ENCODE data around the gene TLE4. TPM values are rescaled to one million over a fixed set of nuclear protein-coding genes. Genes with fewer than 3 reads are reported as not detected.

Gene TLE4
- total RNA-seq, 2 donors from 2014 or later = 17.9 to 54.7 TPM

- whole genome bisulfite sequencing, 2 donors = 95 to 97% methylated on average over 12 to 13 of the region's 13 CpGs
- DNase-seq (no peak), ATAC-seq (no peak)
- Histone ChIP-seq H3K27me3 (no peaks in the 10 kb centered on the region), H3K27ac (no peak overlapping the region), H3K4me1 (no peaks in the 10 kb centered on the region), H3K36me3 (replicated peaks in 1 of 2; ENCODE audit: insufficient read depth in 1 of 2, low read depth in 2 of 2) (peaks cover 0 to 10% of the 10 kb centered on the region in 2 donors), H3K9me3 (no peaks in the 10 kb centered on the region), H3K4me3 (no peak overlapping the region)
- TF ChIP-seq POLR2A (IDR thresholded peaks at IDR 0.05) = no peak
- TF ChIP-seq CTCF (IDR thresholded peaks at IDR 0.05) = no peak
- intact Hi-C loops (cut with DNase I) = no loop called here
Measured at GRCh38 chr9:79708541-79708940, 136.8 kb downstream of the TLE4 start.

GRCh38 chr9:79709743-79710674, 138.2 kb downstream of the TLE4 start:
- peaks cover 0 to 7% of the 10 kb centered on the region in 2 donors for H3K36me3 ChIP-seq (replicated peaks in 1 of 2; ENCODE audit: insufficient read depth in 1 of 2, low read depth in 2 of 2)
- intact Hi-C loops (cut with DNase I) = no loop called here
- H3K27me3 ChIP-seq = no peaks in the 10 kb centered on the region
- H3K27ac ChIP-seq = no peak overlapping the region
- no peaks in the 10 kb centered on the region for H3K4me1 ChIP-seq
- TF ChIP-seq POLR2A (IDR thresholded peaks at IDR 0.05) = no peak
- no peak for TF ChIP-seq CTCF (IDR thresholded peaks at IDR 0.05)
- WGBS, 2 donors = 94 to 95% methylated on average over 7 of the region's 7 CpGs
- no peak overlapping the region for H3K4me3 ChIP-seq
- ATAC-seq (no peak), DNase-seq (no peak)
- H3K9me3 ChIP-seq = no peaks in the 10 kb centered on the region

- intact Hi-C loops (cut with DNase I) = no loop called here
- no peaks in the 10 kb centered on the region for H3K9me3 ChIP-seq
- no peaks in the 10 kb centered on the region for H3K4me1 ChIP-seq
- H3K36me3 ChIP-seq (replicated peaks in 1 of 2; ENCODE audit: insufficient read depth in 1 of 2, low read depth in 2 of 2) = peaks cover 0 to 5% of the 10 kb centered on the region in 2 donors
- H3K27me3 ChIP-seq = no peaks in the 10 kb centered on the region
- DNase-seq (no peak), ATAC-seq (no peak)
- TF ChIP-seq POLR2A (IDR thresholded peaks at IDR 0.05) (no peak), CTCF (IDR thresholded peaks at IDR 0.05) (no peak)
- H3K27ac ChIP-seq = no peak overlapping the region
- no peak overlapping the region for H3K4me3 ChIP-seq
Measured at GRCh38 chr9:79711874-79712273, 140.1 kb downstream of the TLE4 start.

- Histone ChIP-seq H3K36me3 (replicated peaks in 1 of 2; ENCODE audit: insufficient read depth in 1 of 2, low read depth in 2 of 2) (peaks cover 0 to 17% of the 10 kb centered on the region in 2 donors), H3K4me1 (no peaks in the 10 kb centered on the region), H3K4me3 (no peak overlapping the region), H3K9me3 (no peaks in the 10 kb centered on the region), H3K27me3 (no peaks in the 10 kb centered on the region), H3K27ac (no peak overlapping the region)
- TF ChIP-seq CTCF (IDR thresholded peaks at IDR 0.05) (no peak), POLR2A (IDR thresholded peaks at IDR 0.05) (no peak)
- intact Hi-C loops (cut with DNase I) = no loop called here
- ATAC-seq (no peak), DNase-seq (no peak)
- 89 to 100% methylated on average over 2 of the region's 2 CpGs for WGBS, 2 donors
Measured at GRCh38 chr9:79719021-79719420, 147.3 kb downstream of the TLE4 start.

GRCh38 chr9:79719989-79720388, 148.2 kb downstream of the TLE4 start:
- intact Hi-C loops (cut with DNase I) = no loop called here
- Histone ChIP-seq H3K4me1 (no peaks in the 10 kb centered on the region), H3K9me3 (no peaks in the 10 kb centered on the region), H3K27ac (no peak overlapping the region), H3K36me3 (replicated peaks in 1 of 2; ENCODE audit: insufficient read depth in 1 of 2, low read depth in 2 of 2) (peaks cover 0 to 20% of the 10 kb centered on the region in 2 donors), H3K4me3 (no peak overlapping the region), H3K27me3 (no peaks in the 10 kb centered on the region)
- WGBS, 2 donors = 95 to 99% methylated on average over 11 of the region's 11 CpGs
- no peak for DNase-seq
- no peak for TF ChIP-seq POLR2A (IDR thresholded peaks at IDR 0.05)
- no peak for TF ChIP-seq CTCF (IDR thresholded peaks at IDR 0.05)
- no peak for ATAC-seq
